ENCODE data around the gene MDFI.

Gene MDFI

GRCh38 chr6:41629128-41629527 is 9.1 kb upstream of the MDFI start:
- in situ Hi-C loops (cut with MboI; ENCODE audit: low sequenced_read_pairs) = no loop called here

- in situ Hi-C loops (cut with MboI; ENCODE audit: low sequenced_read_pairs) = no loop called here
These were observed 8.2 kb upstream of the MDFI start for GRCh38 chr6:41630069-41630468.

- in situ Hi-C loops (cut with MboI; ENCODE audit: low sequenced_read_pairs) = no loop called here
These were observed 7.3 kb upstream of the MDFI start for GRCh38 chr6:41630946-41631345.

GRCh38 chr6:41633056-41633634 is 5.1 kb upstream of the MDFI start:
- in situ Hi-C loops (cut with MboI; ENCODE audit: low sequenced_read_pairs) = no loop called here

- in situ Hi-C loops (cut with MboI; ENCODE audit: low sequenced_read_pairs) = no loop called here
These were observed 3.6 kb upstream of the MDFI start for GRCh38 chr6:41634657-41635056.

GRCh38 chr6:41635365-41635764 is 2.9 kb upstream of the MDFI start:
- in situ Hi-C loops (cut with MboI; ENCODE audit: low sequenced_read_pairs) = no loop called here

GRCh38 chr6:41636833-41637193 is 1.5 kb upstream of the MDFI start:
- in situ Hi-C loops (cut with MboI; ENCODE audit: low sequenced_read_pairs) = no loop called here

GRCh38 chr6:41637194-41638001 is 870 bp upstream of the MDFI start:
- in situ Hi-C loops (cut with MboI; ENCODE audit: low sequenced_read_pairs) = no loop called here

- in situ Hi-C loops (cut with MboI; ENCODE audit: low sequenced_read_pairs) = no loop called here
These were observed 904 bp downstream of the MDFI start for GRCh38 chr6:41638935-41639808.

GRCh38 chr6:41639809-41640371 is 1.6 kb downstream of the MDFI start:
- in situ Hi-C loops (cut with MboI; ENCODE audit: low sequenced_read_pairs) = no loop called here

- in situ Hi-C loops (cut with MboI; ENCODE audit: low sequenced_read_pairs) = no loop called here
These were observed 2.2 kb downstream of the MDFI start for GRCh38 chr6:41640426-41640825.

- in situ Hi-C loops (cut with MboI; ENCODE audit: low sequenced_read_pairs) = no loop called here
These were observed 3.2 kb downstream of the MDFI start for GRCh38 chr6:41641352-41641925.

GRCh38 chr6:41642090-41642959 is 4.1 kb downstream of the MDFI start:
- in situ Hi-C loops (cut with MboI; ENCODE audit: low sequenced_read_pairs) = no loop called here

GRCh38 chr6:41642960-41643898 is 5.0 kb downstream of the MDFI start:
- in situ Hi-C loops (cut with MboI; ENCODE audit: low sequenced_read_pairs) = no loop called here

GRCh38 chr6:41643899-41644269 is 5.6 kb downstream of the MDFI start:
- in situ Hi-C loops (cut with MboI; ENCODE audit: low sequenced_read_pairs) = no loop called here

- in situ Hi-C loops (cut with MboI; ENCODE audit: low sequenced_read_pairs) = no loop called here
These were observed 6.1 kb downstream of the MDFI start for GRCh38 chr6:41644297-41644879.

- in situ Hi-C loops (cut with MboI; ENCODE audit: low sequenced_read_pairs) = no loop called here
These were observed 6.8 kb downstream of the MDFI start for GRCh38 chr6:41645007-41645618.
